Endothelial cell of umbilical vein (primary cell): ENCODE measurements around the gene PTPN2. TPM values are rescaled to one million over a fixed set of nuclear protein-coding genes. Genes with fewer than 3 reads are reported as not detected.
"Not testable (repeated sequence)": the region's sequence is repeated elsewhere in the genome, so short reads cannot be mapped to it uniquely, and the experiment has no call there.

Experiments
- BruUV-seq: library from RNA; stranded (reverse); fragments of 400-500 nt; replicated peaks from 2 replicates; lab custom pipeline; 2021; lab: Mats Ljungman, UMichigan
- CTCF ChIA-PET: fragments of 300-600, 350-600 bp; sonication (Branson Sonifier 250); formaldehyde crosslinking; loops from one replicate; lab custom pipeline; 2021; ENCODE audit warnings: antibody characterized with exemption, inconsistent platforms; lab: Charles Lee
- POLR2A ChIA-PET: fragments of 300-600, 350-600 bp; sonication (Branson Sonifier 250); formaldehyde crosslinking; loops from one replicate; lab custom pipeline; 2021; ENCODE audit warnings: antibody characterized with exemption, inconsistent platforms; lab: Charles Lee
- DNase-seq: peaks from one replicate; pipeline ENCODE4 v3.0.0-alpha.2; 2011; ENCODE audit warnings: low read depth, low spot score
- FAIRE-seq: peaks from 2 replicates; lab custom pipeline; 2011; peaks lifted over from hg19 to GRCh38; lab: Jason Lieb, UNC
- H2AFZ ChIP-seq: 2 replicates; pipeline ENCODE4 v1.6.0; 2012; ENCODE audit warnings: low read depth, low read length, control low read depth, inconsistent platforms
- H3K27ac ChIP-seq: 2 replicates; pipeline ENCODE4 v1.5.1; 2011; ENCODE audit warnings: low read depth, mild to moderate bottlenecking, control low read depth, low read length, moderate library complexity; ENCODE audit not compliant: insufficient read depth
- H3K27me3 ChIP-seq, 2 experiments: 2 replicates each; pipeline versions ENCODE4 v1.6.0 to v1.6.1; 2011; ENCODE audit warnings: low read length in 2 of 2, mixed read lengths in 1 of 2; ENCODE audit not compliant: control insufficient read depth in 2 of 2, insufficient read depth in 2 of 2
- H3K36me3 ChIP-seq, 2 experiments: 2 replicates in 1 of 2; 3 replicates in 1 of 2; pipeline ENCODE4 v1.5.1; 2011; ENCODE audit warnings: low read length in 2 of 2, mild to moderate bottlenecking in 1 of 2, moderate library complexity in 1 of 2; ENCODE audit not compliant: control insufficient read depth in 2 of 2, insufficient read depth in 2 of 2; ENCODE audit errors: extremely low read depth in 1 of 2
- H3K4me1 ChIP-seq: 3 replicates; pipeline ENCODE4 v1.5.1; 2011; ENCODE audit warnings: mild to moderate bottlenecking, low read length; ENCODE audit not compliant: control insufficient read depth, insufficient read depth; ENCODE audit errors: extremely low read depth
- H3K4me2 ChIP-seq: 2 replicates; pipeline ENCODE4 v1.6.1; 2011; ENCODE audit warnings: low read length, control low read depth, mixed read lengths; ENCODE audit not compliant: insufficient read depth
- H3K4me3 ChIP-seq, 3 experiments: fragments of 200-600 bp in 1 of 3; sonication (generic), shearing (Covaris generic) in 1 of 3; replicated peaks in 1 of 3; 2 replicates each; pipeline ENCODE4 v1.5.1; 2011 to 2016; ENCODE audit warnings: control low read depth in 3 of 3, low read length in 3 of 3, mild to moderate bottlenecking in 2 of 3, inconsistent platforms in 1 of 3, low read depth in 1 of 3, moderate library complexity in 1 of 3; ENCODE audit not compliant: insufficient read depth in 1 of 3
- H3K79me2 ChIP-seq: 2 replicates; pipeline ENCODE4 v1.6.0; 2012; ENCODE audit warnings: low read length, inconsistent platforms; ENCODE audit not compliant: control insufficient read depth, insufficient read depth
- H3K9ac ChIP-seq: replicated peaks from 2 replicates; pipeline ENCODE3; 2011; ENCODE audit warnings: low read length, control low read depth; ENCODE audit not compliant: insufficient read depth; ENCODE audit errors: extremely low read depth
- H3K9me1 ChIP-seq: replicated peaks from 3 replicates; pipeline ENCODE4 v1.6.0; 2011; ENCODE audit warnings: mild to moderate bottlenecking, low read length; ENCODE audit not compliant: control insufficient read depth, insufficient read depth; ENCODE audit errors: extremely low read depth
- H3K9me3 ChIP-seq: replicated peaks from 2 replicates; pipeline ENCODE4 v1.5.1; 2012; ENCODE audit warnings: low read length, inconsistent platforms; ENCODE audit not compliant: control insufficient read depth, insufficient read depth
- H4K20me1 ChIP-seq: replicated peaks from 2 replicates; pipeline ENCODE3; 2011; ENCODE audit warnings: mild to moderate bottlenecking, low read length; ENCODE audit not compliant: control insufficient read depth, insufficient read depth; ENCODE audit errors: extremely low read depth
- CTCF ChIP-seq, 2 donors: IDR thresholded peaks; 1 replicate in 1 of 2; 2 replicates in 1 of 2; pipeline ENCODE4 v1.5.1; 2011; ENCODE audit warnings: low read length in 2 of 2, mild to moderate bottlenecking in 2 of 2, moderate library complexity in 2 of 2, control low read depth in 1 of 2, inconsistent platforms in 1 of 2, low read depth in 1 of 2; ENCODE audit not compliant: insufficient read depth in 1 of 2; ENCODE audit errors: extremely low read depth in 1 of 2
- EZH2 ChIP-seq: IDR thresholded peaks from 2 replicates; pipeline ENCODE4 v1.6.1; 2012; ENCODE audit warnings: borderline replicate concordance, low read depth, mild to moderate bottlenecking, moderate library complexity, low read length, inconsistent platforms; ENCODE audit not compliant: severe bottlenecking
- FOS ChIP-seq: IDR thresholded peaks from 2 replicates; pipeline ENCODE4 v1.6.1; 2011; ENCODE audit warnings: mild to moderate bottlenecking, low read length, moderate library complexity, borderline replicate concordance; ENCODE audit not compliant: insufficient read depth
- GATA2 ChIP-seq: IDR thresholded peaks from 2 replicates; pipeline ENCODE4 v1.7.0; 2011; ENCODE audit warnings: low read depth, mild to moderate bottlenecking, moderate library complexity, mixed read lengths, low read length; ENCODE audit not compliant: insufficient read length, insufficient read depth
- JUN ChIP-seq: IDR thresholded peaks from 2 replicates; pipeline ENCODE4 v1.6.1; 2011; ENCODE audit warnings: borderline replicate concordance, low read depth; ENCODE audit not compliant: insufficient read length, insufficient read depth
- MYC ChIP-seq: IDR thresholded peaks from one replicate; pipeline ENCODE4 v1.6.1; 2011; ENCODE audit warnings: mild to moderate bottlenecking, low read depth, low read length
- POLR2A ChIP-seq: IDR thresholded peaks from 2 replicates; pipeline ENCODE4 v1.6.1; 2012; ENCODE audit warnings: low read depth, mild to moderate bottlenecking, control low read depth, low read length
- POLR2AphosphoS5 ChIP-seq: IDR thresholded peaks from 2 replicates; pipeline ENCODE4 v1.6.1; 2012; ENCODE audit warnings: low read depth, mild to moderate bottlenecking, control low read depth, low read length, moderate library complexity; ENCODE audit not compliant: insufficient read depth
- dilution Hi-C: fragments of 300-500 bp; cut with MboI; formaldehyde crosslinking; loops from one replicate; pipeline ENCODE4 v1.15.0; 2019; ENCODE audit warnings: low sequenced_read_pairs; ENCODE audit not compliant: extremely low pct_ligation_motif_present
- intact Hi-C: fragments of 100-400 bp; cut with micrococcal nuclease; formaldehyde crosslinking; loops from one replicate; pipeline ENCODE4 v1.10.0; 2022
- polyA plus RNA-seq, 4 experiments: library from polyadenylated mRNA; depleted of rRNA in 3 of 4; stranded (reverse) in 3 of 4; unstranded in 1 of 4; fragments of >200 nt; gene quantifications; 2 replicates each; pipeline versions ENCODE4 v1.2.1 to v1.2.3, GENCODE V29; 2011 to 2012; ENCODE audit warnings: missing spikeins in 1 of 4
- total RNA-seq: library from RNA; stranded (reverse); gene quantifications from 2 replicates; pipeline ENCODE4 v1.2.3, GENCODE V29; 2021
- TF ChIP-seq, protein P1 (sequence below): IDR thresholded peaks from 2 replicates; pipeline ENCODE4 v1.6.1; 2011; ENCODE audit not compliant: insufficient read depth, insufficient read length

PTPN2 gene
- total and polyA plus RNA-seq, 2 donors (not counting 3 experiments of a cell fraction or from before 2014, with no cell fraction given): 8.2 to 20.9 TPM

GRCh38 chr18:12776821-12777471 lies 107.1 kb downstream of the PTPN2 start:
- FAIRE-seq (no peak), DNase-seq (no peak)
- H3K36me3 ChIP-seq: no peaks in the 10 kb centered on the region
- ChIA-PET CTCF (interaction anchor here (1.5 kb wide), 1 partner anchor 31 kb away, joined by 4 read pairs; no protein-coding TSS in a partner anchor), POLR2A (no interaction called here)
- H3K79me2 ChIP-seq: no peaks in the 10 kb centered on the region
- H3K4me1 ChIP-seq: no peaks in the 10 kb centered on the region
- H3K9ac ChIP-seq: no peak overlapping the region
- H3K4me2 ChIP-seq: no peak overlapping the region
- BruUV-seq: no TSS peak
- no peaks in the 10 kb centered on the region for H3K9me1 ChIP-seq
- no peak overlapping the region for H3K4me3 ChIP-seq
- H2AFZ ChIP-seq: no peak overlapping the region
- H3K27me3 ChIP-seq: no peaks in the 10 kb centered on the region
- intact Hi-C loops: no loop called here
- dilution Hi-C loops: no loop called here
- H3K9me3 ChIP-seq: no peaks in the 10 kb centered on the region
- H4K20me1 ChIP-seq: no peaks in the 10 kb centered on the region
- TF ChIP-seq EZH2: no peak
- no peak for TF ChIP-seq POLR2AphosphoS5
- TF ChIP-seq POLR2A: no peak
- TF ChIP-seq JUN: no peak
- TF ChIP-seq FOS: no peak
- no peak for TF ChIP-seq CTCF (IDR thresholded peaks at IDR 0.05; ENCODE audit: extremely low read depth in 1 of 2, insufficient read depth in 1 of 2, low read depth in 1 of 2, low read length in 2 of 2)
- no peak for TF ChIP-seq GATA2
- no peak for TF ChIP-seq MYC
- TF ChIP-seq, protein P1, sequence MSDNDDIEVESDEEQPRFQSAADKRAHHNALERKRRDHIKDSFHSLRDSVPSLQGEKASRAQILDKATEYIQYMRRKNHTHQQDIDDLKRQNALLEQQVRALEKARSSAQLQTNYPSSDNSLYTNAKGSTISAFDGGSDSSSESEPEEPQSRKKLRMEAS: no peak
- H3K27ac ChIP-seq: no peak overlapping the region

DNA sequence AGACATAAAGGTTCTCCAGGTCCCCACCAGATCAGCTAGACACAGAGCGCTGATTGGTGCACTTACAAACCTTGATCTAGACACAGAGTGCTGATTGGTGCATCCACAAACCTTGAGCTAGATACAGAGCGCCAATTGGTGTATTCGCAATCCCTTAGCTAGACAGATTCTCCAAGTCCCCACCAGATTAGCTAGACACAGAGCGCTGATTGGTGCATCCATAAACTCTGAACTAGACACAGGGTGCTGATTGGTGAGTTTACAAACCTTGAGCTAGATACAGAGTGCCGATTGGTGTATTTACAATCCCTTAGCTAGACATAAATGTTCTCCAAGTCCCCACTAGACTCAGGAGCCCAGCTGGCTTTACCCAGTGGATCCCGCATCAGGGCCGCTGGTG lies 107.6 kb downstream of the PTPN2 start:
- H3K9me3 ChIP-seq, POLR2A ChIA-PET, H3K27ac ChIP-seq, H4K20me1 ChIP-seq, BruUV-seq, H3K79me2 ChIP-seq, dilution Hi-C loops, H3K4me3 ChIP-seq, H2AFZ ChIP-seq, DNase-seq, H3K36me3 ChIP-seq, intact Hi-C loops, H3K4me2 ChIP-seq, H3K27me3 ChIP-seq, H3K4me1 ChIP-seq, H3K9me1 ChIP-seq, H3K9ac ChIP-seq, FAIRE-seq: not testable (repeated sequence)
- CTCF ChIA-PET: interaction anchor here (0.8 to 1.5 kb wide), 2 partner anchors 31 to 168 kb away, joined by 3 to 4 read pairs; no protein-coding TSS in a partner anchor
